Sigmoid colon (tissue), 4 donors: ENCODE results near the gene NFE2L3.

Experiments used
- POLR2A ChIP-seq, 2 donors: fragments of 450-650 bp; IDR thresholded peaks; one replicate each; pipeline ENCODE4 v1.6.1; 2016; ENCODE audit warnings: antibody characterized with exemption in 2 of 2, mild to moderate bottlenecking in 2 of 2, moderate library complexity in 2 of 2
- POLR2AphosphoS5 ChIP-seq, 4 donors: sonication (generic); formaldehyde crosslinking; IDR thresholded peaks; one replicate each; pipeline ENCODE4 v1.6.1; 2017; ENCODE audit warnings: antibody characterized with exemption in 4 of 4
- TF ChIP-seq, protein P1 (sequence below), 4 experiments: fragments of 450-650 bp in 3 of 4; fragments of 200-600 bp in 1 of 4; IDR thresholded peaks; one replicate each; pipeline ENCODE4 v1.5.1; 2016 to 2019; ENCODE audit warnings: antibody characterized with exemption in 4 of 4, mild to moderate bottlenecking in 3 of 4, moderate library complexity in 2 of 4

DNA sequence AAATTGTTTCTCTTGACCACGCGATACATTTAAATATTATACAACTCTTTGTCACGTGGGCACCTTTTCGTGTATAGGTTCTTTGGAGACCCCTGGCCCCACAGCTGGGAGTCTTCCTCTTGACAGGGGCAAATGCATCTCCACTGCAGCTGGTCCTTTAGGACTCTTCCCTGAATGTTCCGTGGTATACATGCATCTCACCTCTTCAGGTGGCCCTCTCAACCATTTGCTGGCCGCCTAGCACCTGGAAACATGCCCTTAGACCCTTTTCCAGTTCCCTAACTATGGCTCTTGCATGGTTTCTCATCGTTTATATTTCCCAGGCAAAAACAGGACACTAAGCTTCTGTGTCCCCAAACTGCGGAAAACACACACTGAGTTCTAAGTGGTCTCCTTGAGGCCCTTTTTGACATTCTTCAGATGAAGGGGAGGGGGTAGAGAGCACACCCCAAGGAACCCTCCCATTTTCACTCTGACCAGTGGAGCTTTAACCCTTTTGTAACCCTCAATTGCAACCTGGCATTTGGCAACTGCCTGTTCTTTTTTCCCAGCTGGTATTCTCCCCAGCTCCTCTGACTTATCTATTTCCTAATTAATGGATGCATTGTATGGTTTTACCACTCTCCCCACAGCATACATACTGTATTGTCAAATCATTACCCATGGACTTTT is 28.0 kb downstream of the NFE2L3 start:
- TF ChIP-seq POLR2AphosphoS5 (IDR thresholded peaks at IDR 0.05) (peak in 1 of 4 donors; percentile 8), POLR2A (IDR thresholded peaks at IDR 0.05) (no peak)
- TF ChIP-seq, protein P1, sequence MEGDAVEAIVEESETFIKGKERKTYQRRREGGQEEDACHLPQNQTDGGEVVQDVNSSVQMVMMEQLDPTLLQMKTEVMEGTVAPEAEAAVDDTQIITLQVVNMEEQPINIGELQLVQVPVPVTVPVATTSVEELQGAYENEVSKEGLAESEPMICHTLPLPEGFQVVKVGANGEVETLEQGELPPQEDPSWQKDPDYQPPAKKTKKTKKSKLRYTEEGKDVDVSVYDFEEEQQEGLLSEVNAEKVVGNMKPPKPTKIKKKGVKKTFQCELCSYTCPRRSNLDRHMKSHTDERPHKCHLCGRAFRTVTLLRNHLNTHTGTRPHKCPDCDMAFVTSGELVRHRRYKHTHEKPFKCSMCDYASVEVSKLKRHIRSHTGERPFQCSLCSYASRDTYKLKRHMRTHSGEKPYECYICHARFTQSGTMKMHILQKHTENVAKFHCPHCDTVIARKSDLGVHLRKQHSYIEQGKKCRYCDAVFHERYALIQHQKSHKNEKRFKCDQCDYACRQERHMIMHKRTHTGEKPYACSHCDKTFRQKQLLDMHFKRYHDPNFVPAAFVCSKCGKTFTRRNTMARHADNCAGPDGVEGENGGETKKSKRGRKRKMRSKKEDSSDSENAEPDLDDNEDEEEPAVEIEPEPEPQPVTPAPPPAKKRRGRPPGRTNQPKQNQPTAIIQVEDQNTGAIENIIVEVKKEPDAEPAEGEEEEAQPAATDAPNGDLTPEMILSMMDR (IDR thresholded peaks at IDR 0.05) = no peak
